Measurements from ENCODE around the gene MTHFR. TPM values are rescaled to one million over a fixed set of nuclear protein-coding genes. Genes with fewer than 3 reads are reported as not detected.

The MTHFR gene
- total and polyA plus RNA-seq, 12 donors = 17.7 to 75.8 (median 39.1) TPM

DNA sequence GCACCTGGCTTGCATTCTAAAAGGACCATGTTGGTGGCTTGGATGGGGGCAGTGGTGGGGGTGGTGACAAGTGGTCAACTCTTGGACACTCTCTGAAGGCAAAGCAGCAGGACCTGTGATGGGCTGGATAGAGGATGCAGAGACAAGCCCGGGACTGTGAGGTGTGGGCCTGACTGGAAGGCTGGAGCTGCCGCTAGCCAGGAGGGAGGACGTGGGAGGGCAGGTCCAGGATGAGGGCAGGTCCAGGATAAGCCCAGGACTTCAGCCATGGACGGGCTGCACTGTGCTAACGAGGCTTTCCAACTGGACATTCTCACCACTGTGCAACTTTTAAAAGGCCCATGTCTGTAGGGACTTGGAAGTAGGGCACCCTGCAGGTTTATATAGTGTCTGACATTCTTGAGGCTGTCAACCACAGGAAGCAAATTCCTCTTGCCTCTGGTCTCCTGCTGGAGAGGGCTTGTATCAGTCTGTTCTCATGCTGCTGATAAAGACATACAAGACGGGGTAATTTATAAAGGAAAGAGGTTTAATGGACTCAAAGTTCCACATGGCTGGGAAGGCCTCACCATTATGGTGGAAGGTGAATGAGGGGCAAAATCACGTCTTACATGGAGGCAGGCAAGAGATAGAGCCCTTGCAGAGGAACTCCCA, 52.1 kb downstream of the MTHFR start:
- 52 to 56% methylated on average over 7 of the region's 7 CpGs for WGBS, 2 donors
- Histone ChIP-seq H3K36me3 (peaks cover 0 to 27% (median under 1%) of the 10 kb centered on the region in 9 donors), H3K4me1 (peaks cover 0 to 5% (median 0%) of the 10 kb centered on the region in 9 donors), H3K9me3 (no peaks in the 10 kb centered on the region), H3K4me3 (no peak overlapping the region), H3K27ac (no peak overlapping the region), H3K27me3 (no peaks in the 10 kb centered on the region)
- TF ChIP-seq, protein P1, sequence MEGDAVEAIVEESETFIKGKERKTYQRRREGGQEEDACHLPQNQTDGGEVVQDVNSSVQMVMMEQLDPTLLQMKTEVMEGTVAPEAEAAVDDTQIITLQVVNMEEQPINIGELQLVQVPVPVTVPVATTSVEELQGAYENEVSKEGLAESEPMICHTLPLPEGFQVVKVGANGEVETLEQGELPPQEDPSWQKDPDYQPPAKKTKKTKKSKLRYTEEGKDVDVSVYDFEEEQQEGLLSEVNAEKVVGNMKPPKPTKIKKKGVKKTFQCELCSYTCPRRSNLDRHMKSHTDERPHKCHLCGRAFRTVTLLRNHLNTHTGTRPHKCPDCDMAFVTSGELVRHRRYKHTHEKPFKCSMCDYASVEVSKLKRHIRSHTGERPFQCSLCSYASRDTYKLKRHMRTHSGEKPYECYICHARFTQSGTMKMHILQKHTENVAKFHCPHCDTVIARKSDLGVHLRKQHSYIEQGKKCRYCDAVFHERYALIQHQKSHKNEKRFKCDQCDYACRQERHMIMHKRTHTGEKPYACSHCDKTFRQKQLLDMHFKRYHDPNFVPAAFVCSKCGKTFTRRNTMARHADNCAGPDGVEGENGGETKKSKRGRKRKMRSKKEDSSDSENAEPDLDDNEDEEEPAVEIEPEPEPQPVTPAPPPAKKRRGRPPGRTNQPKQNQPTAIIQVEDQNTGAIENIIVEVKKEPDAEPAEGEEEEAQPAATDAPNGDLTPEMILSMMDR (IDR thresholded peaks at IDR 0.05) = no peak
- DNase-seq (no peak), ATAC-seq (peak in 3 of 8 donors; percentile 26 to 36 (median 30))
- intact Hi-C loops (cut with DNase I) = no loop called here

DNA sequence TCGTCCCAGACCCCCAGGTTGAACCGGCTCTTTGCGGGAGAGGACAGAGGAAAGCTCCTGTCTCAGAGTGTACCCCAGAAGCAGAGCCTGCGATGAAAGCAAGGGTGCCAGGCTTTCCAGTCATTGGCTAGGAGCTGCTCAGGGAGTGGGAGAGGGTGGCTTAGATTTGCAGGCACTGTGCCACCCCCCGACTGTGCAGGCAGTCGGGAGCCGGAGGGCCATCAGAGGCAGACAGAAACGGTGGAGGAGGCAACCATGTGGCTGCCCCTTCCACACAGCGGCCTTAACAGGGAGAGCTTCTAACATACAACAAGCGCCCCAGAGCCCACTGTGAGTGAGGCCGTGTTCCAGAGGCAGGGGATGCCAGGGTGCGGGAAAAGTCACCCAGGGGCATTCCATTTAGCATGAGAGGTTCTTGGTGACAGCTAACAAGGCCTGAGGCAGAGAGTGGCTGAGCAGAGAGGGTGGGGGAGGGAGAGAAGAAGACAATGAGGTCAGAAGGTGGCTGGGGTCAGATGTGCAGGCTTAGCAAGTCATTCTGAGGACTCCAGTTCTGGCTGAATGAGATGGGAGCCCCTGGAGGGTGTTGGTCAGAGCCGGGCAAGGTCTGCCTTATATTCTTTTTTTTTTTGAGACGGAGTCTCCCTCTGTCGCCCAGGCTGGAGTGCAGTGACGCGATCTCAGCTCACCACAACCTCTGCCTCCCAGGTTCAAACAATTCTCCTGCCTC, 53.2 kb downstream of the MTHFR start:
- no peaks in the 10 kb centered on the region for H3K9me3 ChIP-seq
- TF ChIP-seq, protein P1 (IDR thresholded peaks at IDR 0.05) = no peak
- intact Hi-C loops (cut with DNase I) = no loop called here
- H3K27ac ChIP-seq = no peak overlapping the region
- peaks cover 0 to 38% (median 8%) of the 10 kb centered on the region in 9 donors for H3K36me3 ChIP-seq
- no peak overlapping the region for H3K4me3 ChIP-seq
- no peaks in the 10 kb centered on the region for H3K27me3 ChIP-seq
- DNase-seq (no peak), ATAC-seq (no peak)
- WGBS, 2 donors = 62 to 70% methylated on average over 15 to 17 of the region's 17 CpGs
- H3K4me1 ChIP-seq = peaks cover 0 to 6% (median 0%) of the 10 kb centered on the region in 9 donors

- no peak overlapping the region for H3K4me3 ChIP-seq
- no peak overlapping the region for H3K27ac ChIP-seq
- H3K36me3 ChIP-seq = peaks cover 0 to 53% (median 8%) of the 10 kb centered on the region in 9 donors
- no peaks in the 10 kb centered on the region for H3K27me3 ChIP-seq
- no peaks in the 10 kb centered on the region for H3K9me3 ChIP-seq
- intact Hi-C loops (cut with DNase I) = no loop called here
- no peak for ATAC-seq
- no peak for DNase-seq
- TF ChIP-seq, protein P1 (IDR thresholded peaks at IDR 0.05) = no peak
- H3K4me1 ChIP-seq = peaks cover 0 to 13% (median 10%) of the 10 kb centered on the region in 9 donors
- WGBS, 2 donors = 92 to 96% methylated on average over 9 of the region's 9 CpGs
Observed at GRCh38 chr1:11751087-11751486, 54.7 kb downstream of the MTHFR start.

DNA sequence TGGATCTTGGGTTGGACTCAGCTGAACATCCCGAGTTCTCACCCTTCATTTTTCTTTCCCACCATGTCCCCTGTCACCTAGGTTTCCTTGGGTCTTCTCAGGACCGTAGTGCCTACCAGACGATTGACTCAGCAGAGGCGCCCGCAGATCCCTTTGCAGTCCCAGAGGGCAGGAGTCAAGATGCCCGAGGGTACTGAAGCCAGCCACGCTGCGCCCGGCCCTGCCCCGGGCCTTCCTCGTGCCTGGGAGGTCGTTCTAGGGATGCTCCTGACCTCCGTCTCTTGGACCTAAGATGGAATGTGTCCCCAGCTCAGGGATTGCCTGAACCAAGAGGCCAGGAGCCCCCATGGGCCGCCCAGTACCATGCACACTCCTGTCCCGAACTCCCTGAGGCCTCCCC, 55.8 kb downstream of the MTHFR start:
- H3K36me3 ChIP-seq = peaks cover 0 to 63% (median 8%) of the 10 kb centered on the region in 9 donors
- 94 to 98% methylated on average over 15 of the region's 15 CpGs for WGBS, 2 donors

More for the DNA sequence above, 55.8 kb downstream of the MTHFR start:
- DNase-seq = no peak
- Histone ChIP-seq H3K4me3 (no peak overlapping the region), H3K9me3 (no peaks in the 10 kb centered on the region), H3K4me1 (peaks cover 0 to 18% (median 12%) of the 10 kb centered on the region in 9 donors), H3K27ac (no peak overlapping the region), H3K27me3 (no peaks in the 10 kb centered on the region)
- no peak for ATAC-seq
- TF ChIP-seq, protein P1 (IDR thresholded peaks at IDR 0.05) = no peak
- intact Hi-C loops (cut with DNase I) = loop anchor here in 1 of 10 donors (10.0 kb wide), 1 partner anchor 65 kb away; no protein-coding TSS in a partner anchor

All from heart right ventricle (tissue), 16 donors.